Measurements from ENCODE around the gene EXOC3L4. TPM values are rescaled to one million over a fixed set of nuclear protein-coding genes. Genes with fewer than 3 reads are reported as not detected.

The EXOC3L4 gene
- total RNA-seq, 1 donor from 2014 or later = not detected

DNA sequence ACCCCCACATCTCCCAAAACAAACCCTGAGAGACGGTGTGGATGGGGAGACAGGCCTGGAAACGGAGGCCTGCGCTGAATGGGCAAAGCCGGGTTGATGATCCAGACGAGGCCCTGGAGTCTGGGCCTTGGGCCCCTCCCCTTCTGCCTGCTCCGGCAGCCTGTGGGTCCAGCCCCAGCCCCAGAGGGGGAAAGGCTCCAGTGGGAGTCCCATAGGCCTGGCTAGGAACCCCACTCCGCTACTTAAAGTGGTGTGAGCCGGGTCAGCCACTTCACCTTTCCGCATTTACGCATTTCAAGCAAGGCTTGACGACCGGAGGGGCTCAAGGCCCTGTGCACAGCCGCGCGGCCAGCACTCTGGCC lies 28.0 kb downstream of the EXOC3L4 start:
- Histone ChIP-seq H3K27me3 (no peaks in the 10 kb centered on the region), H3K4me3 (peak overlapping the region; percentile 74 to 84), H3K4me1 (peaks cover 0 to 32% of the 10 kb centered on the region in 2 donors), H3K9me3 (no peaks in the 10 kb centered on the region), H3K36me3 (no peaks in the 10 kb centered on the region), H3K27ac (peak overlapping the region; percentile 69 to 86)
- peak in 1 of 3 experiments; percentile 15 for TF ChIP-seq CTCF (IDR thresholded peaks at IDR 0.05)
- intact Hi-C loops (cut with DNase I) = no loop called here
- DNase-seq (ENCODE audit: low spot score in 2 of 2) = no peak

GRCh38 chr14:103122947-103123633 lies 28.6 kb downstream of the EXOC3L4 start, which contains the start of gene TNFAIP2:
TNFAIP2 (plus strand) TSS chr14:103123461; CDS start chr14:103126458, 2,997 bp downstream.
- peak within 1 kb of the TSS; percentile 74 to 84 for H3K4me3 ChIP-seq
- no peaks in the 10 kb centered on the region for H3K36me3 ChIP-seq
- H3K27ac ChIP-seq = peak within 1 kb of the TSS; percentile 69 to 86
- intact Hi-C loops (cut with DNase I) = no loop called here
- no peaks in the 10 kb centered on the region for H3K9me3 ChIP-seq
- DNase-seq (ENCODE audit: low spot score in 2 of 2) = peak in 1 of 2 donors; percentile 78
- H3K27me3 ChIP-seq = no peaks in the 10 kb centered on the region
- peaks cover 0 to 31% of the 10 kb centered on the region in 2 donors for H3K4me1 ChIP-seq
- no peak for TF ChIP-seq CTCF (IDR thresholded peaks at IDR 0.05)

DNA sequence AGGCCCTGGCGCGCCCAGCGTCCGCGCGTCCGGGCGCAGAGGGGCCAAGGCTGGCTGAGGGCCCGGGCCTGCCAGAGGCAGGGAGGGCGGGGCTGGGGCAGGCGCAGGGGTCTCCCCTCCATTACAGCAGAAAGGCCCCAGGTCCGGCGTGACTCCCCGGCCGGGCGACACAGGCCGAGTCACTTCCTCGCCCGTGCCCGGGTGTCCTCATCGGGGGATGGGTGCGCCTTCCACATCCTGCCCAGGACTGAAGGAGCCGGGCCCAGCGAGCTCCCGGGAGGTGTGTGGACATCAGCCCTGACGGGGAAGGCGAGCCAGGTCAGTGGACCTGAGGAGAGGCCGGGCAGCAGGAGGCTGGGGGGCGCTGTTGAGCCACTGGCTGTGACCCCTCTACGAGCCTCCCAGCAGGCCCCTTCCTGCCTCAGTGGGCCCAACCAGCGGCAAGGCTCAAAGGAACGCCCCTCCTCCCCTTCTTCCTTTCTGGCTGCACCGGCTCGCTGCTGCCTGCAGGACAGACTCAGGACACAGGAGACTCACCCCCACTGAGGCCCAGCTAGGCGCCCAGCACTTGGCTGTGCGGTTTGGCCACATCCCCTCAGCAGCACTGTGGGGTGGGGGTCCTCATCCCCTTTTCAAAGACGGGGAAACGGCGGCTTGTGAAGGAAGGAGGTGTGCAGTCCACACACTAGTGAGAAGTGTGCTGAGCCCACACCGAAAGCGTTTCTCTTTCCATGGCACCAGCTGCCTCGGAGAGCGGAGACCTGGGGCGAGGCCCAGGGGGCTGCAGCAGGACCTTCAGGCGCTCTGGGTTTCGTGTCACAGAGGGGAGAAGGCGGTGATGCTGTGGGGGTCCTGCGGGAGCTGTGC lies 29.3 kb downstream of the EXOC3L4 start:
- peaks cover 0 to 27% of the 10 kb centered on the region in 2 donors for H3K4me1 ChIP-seq

DNA sequence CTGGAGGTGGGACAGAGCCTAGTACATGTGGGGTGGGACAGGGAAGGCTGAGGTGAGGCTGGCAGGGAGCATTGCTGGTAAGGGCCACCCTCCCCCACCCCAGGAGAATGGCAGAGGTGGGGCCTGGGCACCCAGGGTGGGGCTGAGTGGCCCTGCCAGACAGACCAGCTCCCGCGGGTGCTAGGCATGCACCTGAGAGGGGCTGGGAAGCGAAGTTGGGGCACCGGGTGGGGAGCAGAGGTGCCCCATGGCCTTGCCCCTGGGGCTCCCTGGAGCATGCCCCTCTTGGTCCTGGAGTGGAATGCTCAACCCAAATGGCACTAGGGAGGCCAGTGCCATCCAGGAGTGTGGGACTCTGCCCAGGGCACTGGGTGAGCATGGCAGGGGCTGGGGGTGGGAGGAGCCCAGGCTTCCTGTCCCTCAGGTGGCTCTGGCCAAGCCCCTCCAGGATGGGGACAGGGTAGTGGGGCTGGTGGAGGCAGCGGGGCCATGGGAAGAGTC lies 30.0 kb downstream of the EXOC3L4 start:
- H3K4me3 ChIP-seq = peak overlapping the region; percentile 74 to 84
- DNase-seq (ENCODE audit: low spot score in 2 of 2) = no peak
- H3K9me3 ChIP-seq = no peaks in the 10 kb centered on the region
- H3K4me1 ChIP-seq = peaks cover 0 to 27% of the 10 kb centered on the region in 2 donors
- H3K27me3 ChIP-seq = no peaks in the 10 kb centered on the region
- H3K36me3 ChIP-seq = no peaks in the 10 kb centered on the region
- no peak for TF ChIP-seq CTCF (IDR thresholded peaks at IDR 0.05)
- intact Hi-C loops (cut with DNase I) = no loop called here
- H3K27ac ChIP-seq = peak overlapping the region in 1 of 2 donors; percentile 86

More for the DNA sequence above, 29.3 kb downstream of the EXOC3L4 start:
- DNase-seq (ENCODE audit: low spot score in 2 of 2) = no peak
- Histone ChIP-seq H3K27me3 (no peaks in the 10 kb centered on the region), H3K4me3 (peak overlapping the region; percentile 74 to 84), H3K27ac (peak overlapping the region; percentile 69 to 86), H3K36me3 (no peaks in the 10 kb centered on the region), H3K9me3 (no peaks in the 10 kb centered on the region)
- TF ChIP-seq CTCF (IDR thresholded peaks at IDR 0.05) = peak in 2 of 3 experiments; percentile 31 to 48
- intact Hi-C loops (cut with DNase I) = no loop called here

DNA sequence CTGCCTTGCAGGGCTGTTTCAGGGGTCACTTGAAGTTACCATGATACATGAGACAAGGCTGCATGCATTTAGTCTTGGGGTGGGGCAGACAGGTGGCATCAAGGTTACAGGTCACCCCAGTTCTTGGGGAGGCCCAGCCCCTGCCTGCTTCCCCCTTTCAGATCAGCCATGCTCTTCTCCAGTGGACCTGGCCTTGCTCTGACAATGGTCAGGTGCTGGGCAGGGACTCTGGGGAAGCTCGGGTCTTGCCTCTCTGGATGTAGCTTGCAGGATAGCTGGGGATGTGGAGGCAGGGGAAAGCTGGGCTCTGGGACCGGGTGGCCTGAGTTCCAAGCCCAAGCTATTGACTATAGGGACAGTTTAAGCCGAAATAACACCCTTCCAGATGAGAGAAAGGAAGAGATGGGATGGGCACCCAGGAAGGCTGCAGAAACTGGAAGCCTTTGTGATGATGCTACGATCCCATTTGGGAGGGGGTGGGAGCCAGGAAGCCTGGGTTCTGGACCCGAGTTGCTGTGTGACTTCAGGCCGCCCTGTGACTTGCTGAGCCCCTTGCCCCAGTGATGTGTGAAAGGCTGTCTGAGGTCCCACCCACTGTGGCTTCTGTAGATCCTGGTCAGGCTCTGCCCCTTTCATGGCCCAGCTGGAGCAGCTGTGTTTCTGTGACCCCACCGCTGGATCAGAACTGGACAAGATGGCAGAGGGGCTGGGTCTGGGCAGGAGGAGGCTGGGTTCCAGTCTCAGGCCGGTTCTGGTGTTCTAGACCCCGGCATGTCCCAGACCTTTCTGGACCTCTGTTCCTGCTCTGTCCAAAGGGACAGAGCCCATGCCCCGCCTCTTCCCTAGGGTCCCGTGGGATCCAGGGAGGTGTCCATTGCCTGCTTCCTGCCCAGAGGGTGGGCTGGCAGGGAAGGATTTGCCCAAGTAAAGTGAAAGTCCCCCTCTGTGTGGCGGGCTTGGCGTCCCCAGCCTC lies 30.9 kb downstream of the EXOC3L4 start:
- no peaks in the 10 kb centered on the region for H3K9me3 ChIP-seq
- no peak overlapping the region for H3K4me3 ChIP-seq
- no peak overlapping the region for H3K27ac ChIP-seq
- intact Hi-C loops (cut with DNase I) = no loop called here
- no peaks in the 10 kb centered on the region for H3K27me3 ChIP-seq
- DNase-seq (ENCODE audit: low spot score in 2 of 2) = no peak
- no peak for TF ChIP-seq CTCF (IDR thresholded peaks at IDR 0.05)
- H3K4me1 ChIP-seq = peaks cover 0 to 27% of the 10 kb centered on the region in 2 donors
- no peaks in the 10 kb centered on the region for H3K36me3 ChIP-seq

Data from ascending aorta (tissue), 2 donors.